Measurements from ENCODE around the gene CDH4. TPM values are rescaled to one million over a fixed set of nuclear protein-coding genes. Genes with fewer than 3 reads are reported as not detected.

Gene CDH4
- total and polyA plus RNA-seq, 4 donors = 5.8 to 24.1 (median 17.1) TPM

- no peaks in the 10 kb centered on the region for H3K27me3 ChIP-seq (ENCODE audit: control insufficient read depth, insufficient read depth, low read length)
- 94% methylated on average over 7 of the region's 7 CpGs for WGBS (ENCODE audit: insufficient coverage)
- H3K4me3 ChIP-seq (ENCODE audit: low read depth, low read length) = no peak overlapping the region
- no peak overlapping the region for H3K27ac ChIP-seq (ENCODE audit: low read depth, low read length)
- no peaks in the 10 kb centered on the region for H3K9me3 ChIP-seq (ENCODE audit: control insufficient read depth, insufficient read depth, low read length)
- DNase-seq (ENCODE audit: low read depth in 4 of 6, low spot score in 6 of 6) = no peak
- H3K36me3 ChIP-seq (ENCODE audit: control insufficient read depth, insufficient read depth, low read length) = peaks cover 4% of the 10 kb centered on the region
- H3K4me1 ChIP-seq (ENCODE audit: control insufficient read depth, insufficient read depth, low read length) = peaks cover 4% of the 10 kb centered on the region
Observed at GRCh38 chr20:61579908-61580307, 327.8 kb downstream of the CDH4 start.

GRCh38 chr20:61580958-61581824 is 329.1 kb downstream of the CDH4 start:
- no peak overlapping the region for H3K27ac ChIP-seq (ENCODE audit: low read depth, low read length)
- no peak for DNase-seq (ENCODE audit: low read depth in 4 of 6, low spot score in 6 of 6)
- WGBS (ENCODE audit: insufficient coverage) = 88% methylated on average over 15 of the region's 16 CpGs
- no peaks in the 10 kb centered on the region for H3K27me3 ChIP-seq (ENCODE audit: control insufficient read depth, insufficient read depth, low read length)
- H3K9me3 ChIP-seq (ENCODE audit: control insufficient read depth, insufficient read depth, low read length) = no peaks in the 10 kb centered on the region
- no peak overlapping the region for H3K4me3 ChIP-seq (ENCODE audit: low read depth, low read length)
- peaks cover 4% of the 10 kb centered on the region for H3K36me3 ChIP-seq (ENCODE audit: control insufficient read depth, insufficient read depth, low read length)
- peaks cover 5% of the 10 kb centered on the region for H3K4me1 ChIP-seq (ENCODE audit: control insufficient read depth, insufficient read depth, low read length)

GRCh38 chr20:61581825-61582188 is 329.7 kb downstream of the CDH4 start:
- Histone ChIP-seq H3K27ac (ENCODE audit: low read depth, low read length) (no peak overlapping the region), H3K4me1 (ENCODE audit: control insufficient read depth, insufficient read depth, low read length) (peaks cover 5% of the 10 kb centered on the region), H3K36me3 (ENCODE audit: control insufficient read depth, insufficient read depth, low read length) (peaks cover 4% of the 10 kb centered on the region), H3K4me3 (ENCODE audit: low read depth, low read length) (no peak overlapping the region), H3K9me3 (ENCODE audit: control insufficient read depth, insufficient read depth, low read length) (no peaks in the 10 kb centered on the region), H3K27me3 (ENCODE audit: control insufficient read depth, insufficient read depth, low read length) (no peaks in the 10 kb centered on the region)
- no peak for DNase-seq (ENCODE audit: low read depth in 4 of 6, low spot score in 6 of 6)
- 85% methylated on average over 14 of the region's 14 CpGs for WGBS (ENCODE audit: insufficient coverage)

GRCh38 chr20:61582196-61582923 is 330.3 kb downstream of the CDH4 start:
- H3K27me3 ChIP-seq (ENCODE audit: control insufficient read depth, insufficient read depth, low read length) = no peaks in the 10 kb centered on the region
- WGBS (ENCODE audit: insufficient coverage) = 76% methylated on average over 13 of the region's 15 CpGs
- peaks cover 6% of the 10 kb centered on the region for H3K4me1 ChIP-seq (ENCODE audit: control insufficient read depth, insufficient read depth, low read length)
- no peaks in the 10 kb centered on the region for H3K9me3 ChIP-seq (ENCODE audit: control insufficient read depth, insufficient read depth, low read length)
- H3K4me3 ChIP-seq (ENCODE audit: low read depth, low read length) = no peak overlapping the region
- DNase-seq (ENCODE audit: low read depth in 4 of 6, low spot score in 6 of 6) = no peak
- H3K36me3 ChIP-seq (ENCODE audit: control insufficient read depth, insufficient read depth, low read length) = peaks cover 4% of the 10 kb centered on the region
- no peak overlapping the region for H3K27ac ChIP-seq (ENCODE audit: low read depth, low read length)

- Histone ChIP-seq H3K27me3 (ENCODE audit: control insufficient read depth, insufficient read depth, low read length) (no peaks in the 10 kb centered on the region), H3K4me1 (ENCODE audit: control insufficient read depth, insufficient read depth, low read length) (peaks cover 13% of the 10 kb centered on the region)
- 85% methylated on average over 5 of the region's 9 CpGs for WGBS (ENCODE audit: insufficient coverage)
Observed at GRCh38 chr20:61583356-61583755, 331.3 kb downstream of the CDH4 start.

GRCh38 chr20:61584851-61585250 is 332.8 kb downstream of the CDH4 start:
- Histone ChIP-seq H3K4me1 (ENCODE audit: control insufficient read depth, insufficient read depth, low read length) (peaks cover 18% of the 10 kb centered on the region), H3K27ac (ENCODE audit: low read depth, low read length) (no peak overlapping the region), H3K9me3 (ENCODE audit: control insufficient read depth, insufficient read depth, low read length) (no peaks in the 10 kb centered on the region), H3K4me3 (ENCODE audit: low read depth, low read length) (no peak overlapping the region), H3K27me3 (ENCODE audit: control insufficient read depth, insufficient read depth, low read length) (no peaks in the 10 kb centered on the region), H3K36me3 (ENCODE audit: control insufficient read depth, insufficient read depth, low read length) (peaks cover 4% of the 10 kb centered on the region)
- DNase-seq (ENCODE audit: low read depth in 4 of 6, low spot score in 6 of 6) = peak in 1 of 6 donors; percentile 37
- WGBS (ENCODE audit: insufficient coverage) = 44% methylated on average over 8 of the region's 10 CpGs

More at GRCh38 chr20:61583356-61583755, 331.3 kb downstream of the CDH4 start:
- no peaks in the 10 kb centered on the region for H3K9me3 ChIP-seq (ENCODE audit: control insufficient read depth, insufficient read depth, low read length)
- no peak overlapping the region for H3K4me3 ChIP-seq (ENCODE audit: low read depth, low read length)
- no peak overlapping the region for H3K27ac ChIP-seq (ENCODE audit: low read depth, low read length)
- DNase-seq (ENCODE audit: low read depth in 4 of 6, low spot score in 6 of 6) = no peak
- peaks cover 4% of the 10 kb centered on the region for H3K36me3 ChIP-seq (ENCODE audit: control insufficient read depth, insufficient read depth, low read length)

- no peak overlapping the region for H3K27ac ChIP-seq (ENCODE audit: low read depth, low read length)
- no peak overlapping the region for H3K4me3 ChIP-seq (ENCODE audit: low read depth, low read length)
- peaks cover 4% of the 10 kb centered on the region for H3K36me3 ChIP-seq (ENCODE audit: control insufficient read depth, insufficient read depth, low read length)
- H3K27me3 ChIP-seq (ENCODE audit: control insufficient read depth, insufficient read depth, low read length) = no peaks in the 10 kb centered on the region
- DNase-seq (ENCODE audit: low read depth in 4 of 6, low spot score in 6 of 6) = no peak
- WGBS (ENCODE audit: insufficient coverage) = 100% methylated on average over 2 of the region's 2 CpGs
- H3K9me3 ChIP-seq (ENCODE audit: control insufficient read depth, insufficient read depth, low read length) = no peaks in the 10 kb centered on the region
- H3K4me1 ChIP-seq (ENCODE audit: control insufficient read depth, insufficient read depth, low read length) = peaks cover 18% of the 10 kb centered on the region
Observed at GRCh38 chr20:61585764-61586163, 333.7 kb downstream of the CDH4 start.

- 94% methylated on average over 5 of the region's 7 CpGs for WGBS (ENCODE audit: insufficient coverage)
- Histone ChIP-seq H3K27me3 (ENCODE audit: control insufficient read depth, insufficient read depth, low read length) (no peaks in the 10 kb centered on the region), H3K4me1 (ENCODE audit: control insufficient read depth, insufficient read depth, low read length) (peaks cover 18% of the 10 kb centered on the region), H3K9me3 (ENCODE audit: control insufficient read depth, insufficient read depth, low read length) (no peaks in the 10 kb centered on the region), H3K27ac (ENCODE audit: low read depth, low read length) (no peak overlapping the region), H3K4me3 (ENCODE audit: low read depth, low read length) (no peak overlapping the region), H3K36me3 (ENCODE audit: control insufficient read depth, insufficient read depth, low read length) (no peaks in the 10 kb centered on the region)
- DNase-seq (ENCODE audit: low read depth in 4 of 6, low spot score in 6 of 6) = no peak
Observed at GRCh38 chr20:61587036-61587435, 335.0 kb downstream of the CDH4 start.

GRCh38 chr20:61587681-61588289 is 335.7 kb downstream of the CDH4 start:
- 75% methylated on average over 9 of the region's 16 CpGs for WGBS (ENCODE audit: insufficient coverage)
- Histone ChIP-seq H3K36me3 (ENCODE audit: control insufficient read depth, insufficient read depth, low read length) (no peaks in the 10 kb centered on the region), H3K4me1 (ENCODE audit: control insufficient read depth, insufficient read depth, low read length) (peaks cover 18% of the 10 kb centered on the region), H3K9me3 (ENCODE audit: control insufficient read depth, insufficient read depth, low read length) (no peaks in the 10 kb centered on the region), H3K4me3 (ENCODE audit: low read depth, low read length) (no peak overlapping the region), H3K27ac (ENCODE audit: low read depth, low read length) (no peak overlapping the region), H3K27me3 (ENCODE audit: control insufficient read depth, insufficient read depth, low read length) (no peaks in the 10 kb centered on the region)
- DNase-seq (ENCODE audit: low read depth in 4 of 6, low spot score in 6 of 6) = peak in 1 of 6 donors; percentile 65
